ENCODE measurements around the gene C17orf78.

The C17orf78 gene

DNA sequence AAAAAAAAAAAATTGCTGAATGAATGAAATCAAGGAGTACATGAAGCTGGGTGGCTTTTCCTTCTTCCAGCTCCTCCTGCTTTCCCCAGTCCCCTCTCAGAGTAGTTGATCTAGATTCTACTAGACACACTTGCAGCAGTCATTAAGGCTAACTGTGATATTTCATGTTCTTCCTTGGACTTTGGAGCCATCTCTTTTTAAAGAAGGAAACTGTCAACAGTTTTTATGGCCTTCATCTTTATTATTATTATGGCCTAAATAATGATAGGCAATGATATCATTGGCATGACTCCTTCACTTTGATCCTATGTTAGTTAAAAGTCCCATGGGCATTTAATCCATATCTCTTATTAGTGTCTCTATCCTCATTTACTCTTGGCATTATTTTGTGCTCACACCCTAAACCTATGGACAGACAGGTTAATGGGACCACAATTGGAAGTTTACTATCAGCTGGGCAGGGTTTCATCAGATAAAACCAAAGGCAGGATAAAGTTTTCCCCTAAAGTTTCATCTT, 9.7 kb downstream of the C17orf78 start:
- in situ Hi-C loops (cut with MboI; ENCODE audit: low sequenced_read_pairs, unreplicated experiment) = no loop called here
- TF ChIP-seq, protein P1, sequence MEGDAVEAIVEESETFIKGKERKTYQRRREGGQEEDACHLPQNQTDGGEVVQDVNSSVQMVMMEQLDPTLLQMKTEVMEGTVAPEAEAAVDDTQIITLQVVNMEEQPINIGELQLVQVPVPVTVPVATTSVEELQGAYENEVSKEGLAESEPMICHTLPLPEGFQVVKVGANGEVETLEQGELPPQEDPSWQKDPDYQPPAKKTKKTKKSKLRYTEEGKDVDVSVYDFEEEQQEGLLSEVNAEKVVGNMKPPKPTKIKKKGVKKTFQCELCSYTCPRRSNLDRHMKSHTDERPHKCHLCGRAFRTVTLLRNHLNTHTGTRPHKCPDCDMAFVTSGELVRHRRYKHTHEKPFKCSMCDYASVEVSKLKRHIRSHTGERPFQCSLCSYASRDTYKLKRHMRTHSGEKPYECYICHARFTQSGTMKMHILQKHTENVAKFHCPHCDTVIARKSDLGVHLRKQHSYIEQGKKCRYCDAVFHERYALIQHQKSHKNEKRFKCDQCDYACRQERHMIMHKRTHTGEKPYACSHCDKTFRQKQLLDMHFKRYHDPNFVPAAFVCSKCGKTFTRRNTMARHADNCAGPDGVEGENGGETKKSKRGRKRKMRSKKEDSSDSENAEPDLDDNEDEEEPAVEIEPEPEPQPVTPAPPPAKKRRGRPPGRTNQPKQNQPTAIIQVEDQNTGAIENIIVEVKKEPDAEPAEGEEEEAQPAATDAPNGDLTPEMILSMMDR (IDR thresholded peaks at IDR 0.05; ENCODE audit: borderline replicate concordance, control extremely low read depth, extremely low read depth, insufficient read depth, missing control alignments) = no peak
- no peak for DNase-seq (ENCODE audit: low spot score)

DNA sequence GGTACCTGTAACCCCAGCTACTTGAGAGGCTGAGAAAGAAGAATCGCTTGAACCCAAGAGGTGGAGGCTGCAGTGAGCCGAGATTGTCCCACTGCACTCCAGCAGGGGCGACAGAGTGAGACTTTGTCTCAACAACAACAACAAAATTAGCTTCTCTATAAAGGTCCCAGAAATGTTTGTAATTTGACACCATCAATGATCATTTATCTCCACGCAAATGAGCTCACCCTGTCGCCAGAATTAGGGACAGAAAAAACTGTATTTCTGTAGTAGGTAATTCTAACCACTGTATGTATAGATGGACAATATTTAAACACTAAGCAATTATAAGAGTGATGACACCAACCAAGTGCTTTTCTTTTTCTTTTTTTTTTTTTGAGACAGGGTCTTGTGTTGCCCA, 10.7 kb downstream of the C17orf78 start:
- in situ Hi-C loops (cut with MboI; ENCODE audit: low sequenced_read_pairs, unreplicated experiment) = no loop called here
- DNase-seq (ENCODE audit: low spot score) = no peak
- TF ChIP-seq, protein P1 (IDR thresholded peaks at IDR 0.05; ENCODE audit: borderline replicate concordance, control extremely low read depth, extremely low read depth, insufficient read depth, missing control alignments) = no peak

DNA sequence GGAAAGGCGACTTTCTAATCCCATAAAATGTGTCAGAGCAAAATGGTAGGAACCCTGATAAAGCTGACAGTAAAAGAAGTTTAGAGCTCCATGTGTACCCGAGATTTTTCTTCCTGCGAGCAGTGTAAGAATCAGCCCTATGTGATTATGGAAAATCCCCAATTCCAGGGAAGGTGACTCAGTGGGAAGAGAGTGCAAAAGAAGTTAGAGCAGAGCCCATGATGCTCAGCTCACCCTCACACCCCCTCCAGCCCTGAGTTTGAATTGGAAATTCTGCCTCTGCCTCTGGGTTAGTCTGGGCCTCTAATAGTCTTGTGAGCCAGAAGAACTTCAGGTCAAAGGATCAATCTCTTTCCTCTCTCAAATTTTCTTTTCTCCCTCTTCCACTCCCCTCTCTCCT, 12.5 kb downstream of the C17orf78 start:
- no peak for DNase-seq (ENCODE audit: low spot score)
- in situ Hi-C loops (cut with MboI; ENCODE audit: low sequenced_read_pairs, unreplicated experiment) = no loop called here
- TF ChIP-seq, protein P1 (IDR thresholded peaks at IDR 0.05; ENCODE audit: borderline replicate concordance, control extremely low read depth, extremely low read depth, insufficient read depth, missing control alignments) = no peak

DNA sequence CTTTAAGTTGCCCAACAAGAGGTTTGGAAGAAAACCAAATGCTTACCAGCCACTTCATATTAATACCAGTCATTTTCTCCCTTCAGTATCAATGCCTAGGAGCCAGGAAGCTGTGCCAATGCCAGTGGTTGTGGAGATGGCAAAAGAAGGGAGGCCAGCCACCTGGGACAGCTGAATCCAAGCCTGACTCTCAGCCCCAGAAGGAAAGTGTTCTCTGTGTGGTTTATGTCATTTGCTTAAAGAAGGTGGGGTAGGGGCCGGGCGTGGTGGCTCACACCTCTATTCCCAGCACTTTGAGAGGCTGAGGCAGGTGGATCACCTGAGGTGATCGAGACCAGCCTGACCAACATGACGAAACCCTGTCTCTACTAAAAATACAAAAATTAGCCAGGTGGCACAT, 13.4 kb downstream of the C17orf78 start:
- no peak for DNase-seq (ENCODE audit: low spot score)
- TF ChIP-seq, protein P1 (IDR thresholded peaks at IDR 0.05; ENCODE audit: borderline replicate concordance, control extremely low read depth, extremely low read depth, insufficient read depth, missing control alignments) = no peak
- in situ Hi-C loops (cut with MboI; ENCODE audit: low sequenced_read_pairs, unreplicated experiment) = no loop called here

DNA sequence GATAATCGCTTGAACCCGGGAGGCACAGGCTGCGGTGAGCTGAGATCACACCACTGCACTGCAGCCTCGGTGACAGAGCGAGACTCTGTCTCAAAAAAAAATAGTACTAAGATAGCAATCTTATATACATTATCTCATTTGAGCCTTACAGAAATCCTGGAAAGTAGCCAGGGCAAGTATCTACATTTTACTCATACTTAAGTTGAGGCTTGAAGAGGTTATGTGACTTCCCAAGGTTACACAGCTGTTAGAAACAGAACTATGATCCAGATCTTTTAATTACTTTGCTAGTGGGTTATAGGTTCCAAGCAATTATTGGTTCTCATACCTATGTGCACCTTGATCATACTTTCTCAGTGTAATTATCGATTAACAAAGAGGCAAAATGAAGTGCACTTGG, 15.4 kb downstream of the C17orf78 start:
- TF ChIP-seq, protein P1 (IDR thresholded peaks at IDR 0.05; ENCODE audit: borderline replicate concordance, control extremely low read depth, extremely low read depth, insufficient read depth, missing control alignments) = no peak
- no peak for DNase-seq (ENCODE audit: low spot score)
- in situ Hi-C loops (cut with MboI; ENCODE audit: low sequenced_read_pairs, unreplicated experiment) = no loop called here

DNA sequence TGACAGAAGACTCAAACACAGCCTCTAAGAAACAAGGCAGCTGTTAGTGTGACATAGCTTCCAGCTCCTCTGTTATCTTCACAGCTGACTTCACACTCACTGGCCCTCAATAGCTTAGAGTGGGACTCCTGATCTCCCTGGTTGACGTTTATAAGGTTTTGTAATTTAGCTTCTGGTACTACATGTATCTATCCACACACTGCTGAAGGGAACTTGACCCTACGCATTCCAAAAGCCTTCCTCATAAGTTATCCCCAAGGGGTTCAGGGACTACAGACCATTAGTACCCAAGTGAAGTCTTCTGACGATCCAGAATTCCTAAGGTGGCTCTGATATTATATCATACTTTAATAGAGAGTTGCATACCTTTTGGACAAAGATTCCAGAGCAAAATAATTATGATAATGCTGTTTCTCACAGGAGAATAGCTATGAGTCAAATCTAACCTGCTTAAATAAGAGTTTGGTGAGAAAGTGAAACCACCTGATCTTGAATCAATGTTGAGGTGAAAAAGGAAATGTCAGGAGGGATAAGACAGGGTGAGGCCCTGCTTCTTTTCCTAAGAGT, 16.3 kb downstream of the C17orf78 start:
- peak; percentile 65 for DNase-seq (ENCODE audit: low spot score)
- TF ChIP-seq, protein P1 (IDR thresholded peaks at IDR 0.05; ENCODE audit: borderline replicate concordance, control extremely low read depth, extremely low read depth, insufficient read depth, missing control alignments) = no peak
- in situ Hi-C loops (cut with MboI; ENCODE audit: low sequenced_read_pairs, unreplicated experiment) = no loop called here

Measured in GM13976 (cell line).